Ecto neural progenitor cell (in vitro differentiated cells): ENCODE measurements around the gene RTP5.

Experiments used
- DNase-seq: peaks from one replicate; pipeline ENCODE4 v3.0.0-alpha.2; 2018; ENCODE audit warnings: low spot score

The RTP5 gene

DNA sequence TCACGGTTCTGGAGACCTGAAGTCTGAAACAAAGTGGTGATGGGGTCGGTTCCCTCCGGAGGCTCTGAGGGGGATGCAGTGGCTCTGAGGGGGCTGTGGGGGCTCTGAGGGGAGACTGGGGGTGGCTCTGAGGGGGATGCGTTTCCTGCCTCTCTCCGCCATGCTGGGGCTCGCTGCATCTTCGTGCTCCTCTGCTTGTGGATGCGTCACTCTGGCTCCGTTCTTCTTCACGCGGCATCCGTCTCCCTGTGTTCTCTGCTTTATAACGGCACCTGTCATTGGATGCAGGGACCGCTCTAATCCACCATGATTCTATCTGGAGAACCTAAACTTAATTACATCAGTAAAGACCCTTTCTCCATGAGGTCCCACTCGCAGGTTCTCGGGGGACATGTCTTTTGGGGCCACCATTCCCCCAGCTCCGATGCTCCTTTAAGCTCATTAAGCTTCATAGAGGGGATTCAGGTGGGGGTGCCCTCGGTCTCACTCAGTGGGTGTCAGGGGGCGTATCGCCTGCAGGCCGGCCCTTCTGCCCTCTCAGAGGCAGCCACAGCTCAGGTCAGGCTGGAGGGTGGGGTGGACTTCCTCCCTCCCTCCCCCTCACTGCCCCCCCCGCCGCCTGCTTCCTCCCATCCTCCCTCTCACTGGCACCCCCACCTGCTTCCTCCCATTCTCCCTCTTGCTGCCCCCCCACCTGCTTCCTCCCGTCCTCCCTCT lies 18.4 kb downstream of the RTP5 start:
- no peak for DNase-seq

DNA sequence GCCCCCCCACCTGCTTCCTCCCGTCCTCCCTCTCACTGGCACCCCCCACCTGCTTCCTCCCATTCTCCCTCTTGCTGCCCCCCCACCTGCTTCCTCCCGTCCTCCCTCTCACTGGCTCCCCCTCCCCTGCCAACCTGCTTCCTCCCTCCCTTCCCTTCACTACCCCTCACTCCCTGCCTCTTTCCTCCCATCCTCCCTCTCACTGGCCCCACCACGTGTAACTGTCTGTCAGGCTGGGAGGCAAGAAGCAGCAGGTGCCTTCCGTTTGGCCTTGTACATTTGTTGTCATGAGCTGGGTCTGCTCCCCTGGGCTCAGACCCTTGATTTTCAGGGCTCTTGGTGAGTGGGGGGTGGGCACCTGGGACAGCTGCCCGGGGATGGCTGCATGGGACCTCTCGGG lies 19.1 kb downstream of the RTP5 start:
- no peak for DNase-seq

DNA sequence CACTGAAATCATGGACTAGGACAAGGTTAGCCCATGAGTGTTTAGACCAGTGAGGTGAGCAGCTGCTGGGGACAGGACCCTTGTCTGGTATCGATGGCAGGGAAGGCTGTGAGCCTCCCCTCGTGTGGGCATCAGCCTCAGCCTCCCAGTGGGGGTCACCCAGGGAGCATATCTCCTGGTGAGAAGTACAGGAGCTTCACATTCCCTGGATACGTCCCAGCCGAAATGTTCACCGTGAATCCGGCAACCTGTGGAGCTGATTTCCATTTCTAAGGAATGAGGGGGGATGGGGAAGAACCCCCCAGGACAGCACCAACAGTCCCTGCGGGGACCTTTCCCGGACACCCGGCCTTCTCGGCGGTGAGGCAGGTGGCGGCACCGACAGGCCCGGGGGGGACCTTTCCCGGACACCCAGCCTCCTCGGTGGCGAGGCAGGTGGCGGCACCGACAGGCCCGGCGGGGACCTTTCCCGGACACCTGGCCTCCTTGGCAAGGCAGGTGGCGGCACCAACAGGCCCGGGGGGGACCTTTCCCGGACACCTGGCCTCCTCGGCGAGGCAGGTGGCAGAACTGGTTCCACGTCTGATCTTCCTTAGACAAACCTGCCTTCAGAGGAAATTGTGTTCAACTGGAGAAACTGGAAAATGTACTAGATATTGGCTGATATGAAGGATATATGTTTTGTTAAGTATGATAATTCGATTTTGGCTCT lies 21.2 kb downstream of the RTP5 start:
- DNase-seq: no peak

DNA sequence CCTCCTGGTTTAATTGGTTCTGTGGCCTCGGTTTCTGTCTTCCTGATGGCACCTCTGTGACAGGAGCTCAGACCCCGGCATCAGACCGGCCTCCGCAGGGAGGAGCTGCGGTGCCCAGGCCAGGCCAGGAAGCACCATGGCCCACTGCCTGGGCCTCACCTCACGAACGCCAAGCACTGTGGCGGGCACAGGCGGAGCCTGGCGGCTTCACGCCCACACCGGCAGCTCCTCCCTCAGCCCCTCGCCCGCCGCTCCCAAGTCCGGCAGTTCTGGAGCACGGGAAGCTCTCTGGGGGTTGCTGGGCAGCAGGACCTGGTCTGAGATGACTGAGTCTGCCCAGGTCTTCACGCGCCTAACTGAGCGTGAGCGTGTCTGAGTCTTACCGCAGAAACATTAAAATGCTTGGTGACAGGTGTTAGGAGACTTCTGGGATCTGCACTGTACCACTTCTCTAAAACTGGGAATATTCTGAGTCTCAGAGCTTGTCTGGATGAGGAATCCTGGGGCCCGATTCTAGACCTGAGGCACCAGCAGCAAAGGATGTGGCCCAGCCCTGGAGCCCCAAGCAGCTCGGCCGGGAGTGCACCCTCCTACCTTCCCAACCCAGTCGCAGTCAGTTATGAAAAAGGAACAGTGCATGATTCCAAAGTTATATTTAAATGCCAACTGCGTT lies 21.9 kb downstream of the RTP5 start:
- no peak for DNase-seq

DNA sequence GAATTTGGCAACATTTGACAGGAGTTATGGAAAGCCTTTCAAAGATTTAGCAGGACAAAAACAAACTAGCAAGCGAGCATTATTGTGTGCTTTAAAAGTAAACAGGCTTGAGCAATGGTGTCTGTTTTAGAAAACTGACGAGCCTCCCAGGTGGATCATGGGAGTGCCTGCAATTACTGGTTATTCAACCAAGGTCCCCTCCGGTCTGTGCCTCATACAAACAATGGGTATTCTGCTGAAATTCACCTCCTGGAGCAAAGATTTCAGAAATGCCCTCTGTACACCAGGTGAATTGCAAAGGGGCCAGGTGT lies 22.4 kb downstream of the RTP5 start:
- DNase-seq: no peak

GRCh38 chr2:241892299-241893137 lies 23.0 kb downstream of the RTP5 start:
- DNase-seq: no peak

DNA sequence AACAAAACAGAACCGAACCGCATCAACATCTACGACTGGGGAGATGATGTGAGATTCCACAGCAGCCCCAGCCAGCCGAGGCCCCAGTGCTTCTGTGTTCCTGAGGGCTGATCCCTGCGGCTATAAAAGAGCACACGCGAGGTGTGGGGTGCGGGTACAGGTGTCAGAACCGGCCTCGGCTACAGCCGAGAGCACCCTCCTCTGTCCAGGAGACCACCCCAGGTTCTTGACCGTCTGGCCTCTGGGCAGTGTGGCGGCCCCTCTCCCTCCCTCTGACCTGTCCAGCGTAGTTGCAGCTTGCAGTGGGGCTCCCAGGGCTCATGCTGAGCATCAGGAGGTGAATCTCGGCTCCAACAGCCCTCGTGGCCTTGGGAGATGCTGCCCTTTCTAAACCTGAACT lies 23.7 kb downstream of the RTP5 start:
- DNase-seq: no peak

GRCh38 chr2:241894056-241894641 lies 24.6 kb downstream of the RTP5 start:
- no peak for DNase-seq

- no peak for DNase-seq
Measured at GRCh38 chr2:241894681-241895426, 25.3 kb downstream of the RTP5 start.

DNA sequence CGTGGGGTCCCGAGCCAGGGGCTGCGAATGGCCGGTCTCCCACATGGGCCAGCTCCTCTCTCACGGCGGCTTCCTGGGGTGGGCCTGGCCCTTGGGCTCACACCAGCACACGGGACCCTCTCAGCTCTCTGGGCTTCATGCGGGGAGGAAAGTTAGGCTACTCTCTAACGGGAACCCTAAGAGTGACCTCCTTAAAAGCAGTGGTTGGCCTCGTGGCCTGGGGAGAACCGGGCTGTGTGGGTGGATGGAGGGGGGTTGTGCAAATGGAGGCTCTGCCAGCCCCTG lies 25.8 kb downstream of the RTP5 start:
- DNase-seq: no peak

GRCh38 chr2:241895712-241896641 lies 26.4 kb downstream of the RTP5 start:
- DNase-seq: peak; percentile 64

- DNase-seq: no peak
Measured at GRCh38 chr2:241896746-241897201, 27.2 kb downstream of the RTP5 start.

DNA sequence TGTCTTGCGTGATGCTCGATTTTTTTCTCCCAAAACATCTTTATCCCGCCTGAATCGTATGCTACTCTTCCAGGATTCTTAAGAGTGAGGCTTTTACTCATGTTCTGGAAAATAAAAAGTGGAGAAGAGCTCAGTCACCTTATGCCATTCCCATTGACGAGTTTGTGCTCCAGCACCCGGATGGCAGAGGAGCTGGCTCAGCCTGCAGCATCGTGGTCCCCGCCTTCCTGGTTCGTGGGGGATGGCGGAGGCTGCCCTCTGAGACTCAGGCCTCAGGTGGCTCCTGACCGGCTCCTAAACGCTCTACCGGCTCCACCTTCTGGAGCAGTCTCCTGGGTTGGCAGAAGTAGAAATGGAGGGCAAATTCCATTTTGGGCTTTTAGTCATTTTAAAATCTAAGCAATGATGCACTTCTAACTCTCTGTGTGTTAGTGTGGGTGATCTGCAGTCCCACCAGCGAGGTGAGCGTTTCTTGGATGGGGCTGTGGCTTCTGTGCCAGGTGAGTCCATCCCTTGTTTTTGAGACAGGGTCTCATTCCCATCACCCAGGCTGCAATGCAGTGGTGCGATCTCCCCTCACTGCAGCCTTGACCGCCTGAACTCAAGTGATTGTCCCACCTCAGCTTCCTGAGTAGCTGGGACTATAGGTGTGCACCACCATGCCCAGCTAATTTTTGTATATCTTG lies 27.8 kb downstream of the RTP5 start:
- no peak for DNase-seq

DNA sequence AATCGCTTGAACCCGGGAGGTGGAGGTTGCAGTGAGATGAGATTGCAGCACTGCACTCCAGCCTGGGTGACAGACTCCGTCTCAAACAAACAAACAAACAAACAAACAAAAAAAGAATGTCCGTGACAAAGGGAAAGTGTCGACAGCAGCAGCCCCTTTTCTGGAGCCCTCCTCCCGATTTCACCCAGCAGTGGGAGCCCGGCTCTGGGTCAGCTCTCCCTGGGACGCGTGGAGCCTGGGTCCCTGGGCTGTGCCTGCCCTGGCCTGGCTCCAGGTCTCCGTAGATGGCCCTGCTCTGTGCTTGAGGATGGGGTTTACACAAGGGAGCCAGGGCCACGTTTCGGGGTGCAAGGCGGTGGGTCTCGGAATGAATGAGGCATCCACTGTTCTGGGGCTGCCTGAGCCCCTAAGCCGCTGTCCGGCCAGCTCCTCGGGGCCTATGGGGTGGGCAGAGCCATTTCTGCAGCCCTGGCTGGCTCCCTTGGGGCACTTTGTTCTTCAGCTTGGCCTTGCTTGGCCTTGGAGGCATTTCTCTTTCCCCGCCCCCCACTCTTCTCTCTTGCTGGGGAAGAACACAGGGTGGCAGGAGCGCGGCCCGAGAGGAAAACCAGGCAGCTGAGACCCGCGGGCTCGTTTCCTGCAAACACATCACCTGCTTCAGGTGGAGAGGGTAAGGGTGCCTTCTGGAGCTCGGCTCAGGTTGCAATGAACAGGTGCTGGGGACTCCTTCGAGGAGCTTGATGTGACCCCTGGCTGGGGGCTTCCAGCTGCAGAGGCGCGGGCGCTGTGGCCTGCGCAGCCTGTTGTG lies 29.1 kb downstream of the RTP5 start:
- no peak for DNase-seq

DNA sequence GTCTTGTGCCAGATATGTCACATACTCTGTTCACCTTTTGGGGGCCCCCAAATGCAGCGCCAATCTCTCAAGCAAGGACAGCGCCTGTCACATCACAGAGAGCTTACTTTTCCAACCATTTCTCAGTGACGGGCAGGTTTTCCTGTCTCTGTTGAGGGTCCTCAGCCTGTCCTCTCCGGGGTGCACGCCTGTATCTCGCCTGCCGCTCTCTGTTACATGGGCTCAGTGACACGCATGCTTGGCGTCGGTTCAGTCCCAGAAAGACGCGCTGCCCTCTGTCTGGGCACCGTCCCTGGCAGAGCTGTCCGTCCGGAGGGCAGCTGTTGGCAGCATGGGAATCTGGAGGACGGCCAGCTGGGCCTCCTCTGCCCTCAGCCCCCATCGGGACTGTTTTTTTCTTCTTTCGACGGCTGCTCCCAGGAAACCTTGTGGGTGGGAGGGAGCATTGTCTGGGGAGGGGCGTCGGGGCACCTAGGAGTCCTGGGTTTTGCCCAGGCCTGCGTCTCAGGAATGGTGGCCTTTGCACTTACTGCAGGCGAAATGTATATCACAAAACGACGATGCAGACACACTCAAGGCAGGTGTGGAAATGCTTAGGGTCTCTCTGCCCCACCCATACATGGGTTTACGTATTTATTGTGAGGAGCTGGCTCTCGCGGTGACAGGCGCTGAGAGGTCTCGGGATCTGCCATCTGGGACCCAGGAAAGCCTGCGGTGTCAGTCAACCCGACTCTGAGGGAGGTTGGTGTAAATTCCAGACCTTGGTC lies 30.9 kb downstream of the RTP5 start:
- no peak for DNase-seq

- DNase-seq: no peak
Measured at GRCh38 chr2:241901018-241901380, 31.5 kb downstream of the RTP5 start.

- peak; percentile 60 for DNase-seq
Measured at GRCh38 chr2:241901500-241902351, 32.2 kb downstream of the RTP5 start.
